ENCODE data around the gene ETAA1.

ETAA1 gene

GRCh38 chr2:67400560-67401485, 3.7 kb downstream of the ETAA1 start:
- H3K4me3 Mint-ChIP-seq, result no peak overlapping the region
- no peak for ATAC-seq

GRCh38 chr2:67408346-67408745, 11.2 kb downstream of the ETAA1 start:
- Mint-ChIP-seq H3K4me3 (no peak overlapping the region), H3K9me3 (no peaks in the 10 kb centered on the region), H3K4me1 (peaks cover 3% of the 10 kb centered on the region), H3K27ac (no peak overlapping the region), H3K27me3 (no peaks in the 10 kb centered on the region), H3K36me3 (ENCODE audit: low read depth) (peaks cover 39% of the 10 kb centered on the region)
- DNase-seq, result no peak
- no peak for ATAC-seq

More at GRCh38 chr2:67400560-67401485, 3.7 kb downstream of the ETAA1 start:
- Mint-ChIP-seq H3K36me3 (ENCODE audit: low read depth) (peaks cover 33% of the 10 kb centered on the region), H3K4me1 (peaks cover 17% of the 10 kb centered on the region), H3K9me3 (no peaks in the 10 kb centered on the region), H3K27ac (no peak overlapping the region), H3K27me3 (no peaks in the 10 kb centered on the region)
- DNase-seq, result no peak

- Mint-ChIP-seq H3K9me3 (no peaks in the 10 kb centered on the region), H3K4me3 (no peak overlapping the region), H3K27ac (no peak overlapping the region), H3K4me1 (no peaks in the 10 kb centered on the region), H3K27me3 (no peaks in the 10 kb centered on the region), H3K36me3 (ENCODE audit: low read depth) (peaks cover 15% of the 10 kb centered on the region)
- ATAC-seq (no peak), DNase-seq (no peak)
Measured at GRCh38 chr2:67412424-67412823, 15.3 kb downstream of the ETAA1 start.

GRCh38 chr2:67414867-67415266, 17.7 kb downstream of the ETAA1 start:
- no peaks in the 10 kb centered on the region for H3K9me3 Mint-ChIP-seq
- no peaks in the 10 kb centered on the region for H3K4me1 Mint-ChIP-seq
- H3K27ac Mint-ChIP-seq, result no peak overlapping the region
- H3K27me3 Mint-ChIP-seq, result no peaks in the 10 kb centered on the region
- DNase-seq (no peak), ATAC-seq (no peak)
- peaks cover 12% of the 10 kb centered on the region for H3K36me3 Mint-ChIP-seq (ENCODE audit: low read depth)
- no peak overlapping the region for H3K4me3 Mint-ChIP-seq

DNA sequence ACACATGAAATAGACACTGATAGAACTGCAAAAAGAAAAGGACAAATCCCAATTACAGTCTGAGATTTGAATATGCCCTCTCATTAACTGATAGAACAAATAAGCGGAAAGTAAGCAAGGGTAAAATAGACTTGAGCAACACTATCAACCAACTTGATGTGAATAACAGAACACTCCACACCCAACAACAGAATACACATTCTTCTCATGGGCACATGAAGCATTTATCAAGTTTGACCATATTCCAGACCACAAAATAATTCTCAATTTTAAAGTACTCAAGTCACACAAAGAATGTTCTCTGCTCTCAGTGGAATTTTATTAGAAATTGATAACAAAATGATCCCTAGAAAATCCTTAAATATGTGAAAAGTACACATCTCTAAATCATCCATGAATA, 19.0 kb downstream of the ETAA1 start:
- no peaks in the 10 kb centered on the region for H3K4me1 Mint-ChIP-seq
- DNase-seq, result no peak
- H3K27ac Mint-ChIP-seq, result no peak overlapping the region

DNA sequence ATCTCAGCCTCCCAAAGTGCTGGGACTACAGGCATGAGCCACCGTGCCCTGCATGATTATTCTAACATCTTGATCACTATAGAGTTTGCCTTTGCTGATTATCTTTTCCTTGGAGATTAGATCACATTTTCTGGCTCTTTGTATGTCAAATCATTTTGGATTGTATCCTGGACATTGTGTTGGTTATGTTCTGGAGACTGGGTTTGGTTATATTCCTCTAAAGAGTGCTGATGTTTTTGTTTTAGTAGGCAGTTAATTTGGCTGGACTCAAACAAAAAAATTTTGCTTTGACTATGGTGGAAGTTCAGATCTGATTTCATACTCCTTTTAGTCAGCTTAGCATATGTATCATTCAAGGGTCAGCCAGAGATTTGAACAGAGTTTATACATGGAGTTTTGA, 26.4 kb downstream of the ETAA1 start:
- no peak for ATAC-seq
- H3K4me1 Mint-ChIP-seq, result no peaks in the 10 kb centered on the region
- H3K27ac Mint-ChIP-seq, result no peak overlapping the region
- H3K36me3 Mint-ChIP-seq (ENCODE audit: low read depth), result no peaks in the 10 kb centered on the region
- DNase-seq, result no peak
- peaks cover 3% of the 10 kb centered on the region for H3K27me3 Mint-ChIP-seq
- H3K4me3 Mint-ChIP-seq, result no peak overlapping the region
- peaks cover 14% of the 10 kb centered on the region for H3K9me3 Mint-ChIP-seq

More for the DNA sequence above, 19.0 kb downstream of the ETAA1 start:
- peaks cover 4% of the 10 kb centered on the region for H3K36me3 Mint-ChIP-seq (ENCODE audit: low read depth)
- no peak overlapping the region for H3K4me3 Mint-ChIP-seq
- no peaks in the 10 kb centered on the region for H3K9me3 Mint-ChIP-seq
- ATAC-seq, result no peak
- no peaks in the 10 kb centered on the region for H3K27me3 Mint-ChIP-seq

DNA sequence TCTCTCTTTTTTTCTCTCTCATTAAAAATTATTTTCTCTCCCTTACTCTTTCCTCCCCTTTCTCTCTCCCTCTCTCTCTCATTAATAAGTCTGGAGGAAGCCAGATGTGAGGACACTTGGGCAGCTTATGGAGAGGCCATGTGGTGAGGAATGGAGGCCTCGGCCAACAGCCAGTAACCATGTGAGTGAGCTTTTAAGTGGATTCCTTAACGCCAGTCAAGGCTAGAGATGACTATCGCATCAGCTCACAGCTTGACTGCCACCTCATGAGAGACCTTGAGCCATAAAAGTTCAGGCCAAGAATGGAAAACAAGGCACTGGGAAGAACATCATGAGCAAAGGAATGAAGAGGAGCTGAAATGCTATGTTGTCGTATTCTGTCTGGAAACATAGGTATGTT, 39.1 kb downstream of the ETAA1 start:
- Mint-ChIP-seq H3K9me3 (peaks cover 7% of the 10 kb centered on the region), H3K4me3 (no peak overlapping the region), H3K27me3 (peaks cover 19% of the 10 kb centered on the region), H3K4me1 (no peaks in the 10 kb centered on the region), H3K36me3 (ENCODE audit: low read depth) (no peaks in the 10 kb centered on the region), H3K27ac (no peak overlapping the region)
- ATAC-seq (no peak), DNase-seq (no peak)

GRCh38 chr2:67437114-67437513, 40.0 kb downstream of the ETAA1 start:
- no peak overlapping the region for H3K4me3 Mint-ChIP-seq
- ATAC-seq (no peak), DNase-seq (no peak)
- peaks cover 20% of the 10 kb centered on the region for H3K27me3 Mint-ChIP-seq
- no peaks in the 10 kb centered on the region for H3K4me1 Mint-ChIP-seq
- no peaks in the 10 kb centered on the region for H3K36me3 Mint-ChIP-seq (ENCODE audit: low read depth)
- H3K27ac Mint-ChIP-seq, result no peak overlapping the region
- peaks cover 7% of the 10 kb centered on the region for H3K9me3 Mint-ChIP-seq

- DNase-seq (no peak), ATAC-seq (no peak)
- Mint-ChIP-seq H3K4me1 (no peaks in the 10 kb centered on the region), H3K27me3 (peaks cover 18% of the 10 kb centered on the region), H3K36me3 (ENCODE audit: low read depth) (no peaks in the 10 kb centered on the region), H3K27ac (no peak overlapping the region), H3K9me3 (no peaks in the 10 kb centered on the region), H3K4me3 (no peak overlapping the region)
Measured at GRCh38 chr2:67438337-67438736, 41.2 kb downstream of the ETAA1 start.

GRCh38 chr2:67445652-67446268, 48.6 kb downstream of the ETAA1 start:
- peaks cover 7% of the 10 kb centered on the region for H3K27me3 Mint-ChIP-seq
- DNase-seq, result no peak

DNA sequence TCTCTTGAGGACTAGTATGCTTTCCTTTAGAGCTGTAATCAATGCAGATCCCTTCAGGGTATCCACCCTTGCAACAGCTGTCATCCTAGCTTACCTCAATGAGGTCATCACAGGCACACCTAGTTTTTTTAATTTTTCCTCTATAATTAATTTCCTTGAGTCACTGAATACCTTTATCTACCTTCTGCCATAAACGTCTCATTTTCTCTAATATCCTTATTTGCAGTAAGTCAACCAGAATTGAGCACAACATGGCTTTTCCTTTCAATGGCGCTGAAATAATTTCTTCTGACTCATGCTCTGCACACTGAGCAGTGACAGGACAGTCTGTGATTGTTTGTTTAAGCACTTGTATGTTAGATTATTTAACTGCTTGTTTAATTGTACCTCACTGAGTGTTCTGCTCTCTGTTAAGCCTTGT, 49.4 kb downstream of the ETAA1 start:
- Mint-ChIP-seq H3K27ac (no peak overlapping the region), H3K9me3 (no peaks in the 10 kb centered on the region), H3K27me3 (peaks cover 4% of the 10 kb centered on the region), H3K36me3 (ENCODE audit: low read depth) (no peaks in the 10 kb centered on the region), H3K4me3 (no peak overlapping the region), H3K4me1 (no peaks in the 10 kb centered on the region)
- no peak for DNase-seq
- no peak for ATAC-seq

More at GRCh38 chr2:67445652-67446268, 48.6 kb downstream of the ETAA1 start:
- no peak overlapping the region for H3K27ac Mint-ChIP-seq
- no peaks in the 10 kb centered on the region for H3K9me3 Mint-ChIP-seq
- no peak overlapping the region for H3K4me3 Mint-ChIP-seq
- no peak for ATAC-seq
- no peaks in the 10 kb centered on the region for H3K4me1 Mint-ChIP-seq
- H3K36me3 Mint-ChIP-seq (ENCODE audit: low read depth), result no peaks in the 10 kb centered on the region

- no peak for DNase-seq
- Mint-ChIP-seq H3K27me3 (peaks cover 11% of the 10 kb centered on the region), H3K36me3 (ENCODE audit: low read depth) (no peaks in the 10 kb centered on the region), H3K4me1 (no peaks in the 10 kb centered on the region), H3K9me3 (no peaks in the 10 kb centered on the region), H3K27ac (no peak overlapping the region), H3K4me3 (no peak overlapping the region)
- no peak for ATAC-seq
Measured at GRCh38 chr2:67448648-67449047, 51.5 kb downstream of the ETAA1 start.

- ATAC-seq, result no peak
- Mint-ChIP-seq H3K27ac (no peak overlapping the region), H3K9me3 (no peaks in the 10 kb centered on the region), H3K4me3 (no peak overlapping the region), H3K36me3 (ENCODE audit: low read depth) (no peaks in the 10 kb centered on the region), H3K27me3 (peaks cover 9% of the 10 kb centered on the region), H3K4me1 (no peaks in the 10 kb centered on the region)
- DNase-seq, result no peak
Measured at GRCh38 chr2:67451086-67451832, 54.1 kb downstream of the ETAA1 start.

DNA sequence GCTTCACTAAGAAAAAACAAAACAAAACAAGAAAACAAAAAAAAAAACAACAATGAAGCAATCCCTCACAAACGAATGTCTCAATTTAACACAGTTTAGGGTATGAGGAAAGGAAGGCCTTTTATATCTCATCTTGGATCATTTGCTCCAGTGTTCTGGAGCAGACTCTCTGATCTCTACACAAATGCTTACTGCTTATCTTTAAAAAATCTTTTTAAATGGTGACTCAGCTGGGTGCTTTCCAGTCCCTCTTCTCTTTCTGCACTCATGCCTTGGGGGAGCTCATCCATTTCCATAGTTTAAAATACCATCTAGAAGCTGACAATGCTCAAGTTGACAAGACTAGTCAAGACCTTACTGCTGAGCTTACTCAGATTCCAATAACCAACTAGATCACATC, 56.2 kb downstream of the ETAA1 start:
- H3K27ac Mint-ChIP-seq, result no peak overlapping the region
- H3K27me3 Mint-ChIP-seq, result peaks cover 9% of the 10 kb centered on the region
- H3K4me3 Mint-ChIP-seq, result no peak overlapping the region
- no peak for ATAC-seq
- DNase-seq, result no peak
- no peaks in the 10 kb centered on the region for H3K36me3 Mint-ChIP-seq (ENCODE audit: low read depth)
- H3K9me3 Mint-ChIP-seq, result no peaks in the 10 kb centered on the region
- no peaks in the 10 kb centered on the region for H3K4me1 Mint-ChIP-seq

Measured in activated naive CD8-positive, alpha-beta T cell treated with anti-CD3 and anti-CD28 coated beads, Interleukin-2, amount 50 U/mL, for 24 hours (primary cell).